Right kidney (tissue), 9 donors: ENCODE data around the gene LIPA.
"Not testable (repeated sequence)": the region's sequence is repeated elsewhere in the genome, so short reads cannot be mapped to it uniquely, and the experiment has no call there.

Experiments
- DNase-seq: peaks from one replicate; pipeline ENCODE4 v3.0.0-alpha.2; 2016
- long read RNA-seq, 8 donors: transcript quantifications; one replicate each; lab custom pipeline, GENCODE V29; 2026

Gene LIPA
- long read RNA-seq, donor 1, transcript LIPA-202 (10 exons, 2,782 nt) = major isoform, 13 of 96 reads
- long read RNA-seq, donor 1, partial matches to known transcripts = 66 of 96 reads
- long read RNA-seq, donor 1, other reads (novel, unspliced or antisense) = 17 of 96 reads
- long read RNA-seq, donor 2, transcript LIPA-202 (10 exons, 2,782 nt) = major isoform, 6 of 6 reads
- long read RNA-seq, donor 2, partial matches to known transcripts = 0 of 6 reads
- long read RNA-seq, donor 2, other reads (novel, unspliced or antisense) = 0 of 6 reads
- long read RNA-seq, donor 3, transcript LIPA-202 (10 exons, 2,782 nt) = major isoform, 7 of 7 reads
- long read RNA-seq, donor 3, partial matches to known transcripts = 0 of 7 reads
- long read RNA-seq, donor 3, other reads (novel, unspliced or antisense) = 0 of 7 reads
- long read RNA-seq, donor 4, transcript LIPA-202 (10 exons, 2,782 nt) = major isoform, 16 of 16 reads
- long read RNA-seq, donor 4, partial matches to known transcripts = 0 of 16 reads
- long read RNA-seq, donor 4, other reads (novel, unspliced or antisense) = 0 of 16 reads
- long read RNA-seq, donor 5, transcript LIPA-202 (10 exons, 2,782 nt) = major isoform, 16 of 99 reads
- long read RNA-seq, donor 5, partial matches to known transcripts = 55 of 99 reads
- long read RNA-seq, donor 5, other reads (novel, unspliced or antisense) = 28 of 99 reads
- long read RNA-seq, donor 6, transcript LIPA-202 (10 exons, 2,782 nt) = major isoform, 5 of 18 reads
- long read RNA-seq, donor 6, partial matches to known transcripts = 0 of 18 reads
- long read RNA-seq, donor 6, other reads (novel, unspliced or antisense) = 13 of 18 reads
- long read RNA-seq, donor 7, transcript LIPA-202 (10 exons, 2,782 nt) = major isoform, 9 of 38 reads
- long read RNA-seq, donor 7, partial matches to known transcripts = 13 of 38 reads
- long read RNA-seq, donor 7, other reads (novel, unspliced or antisense) = 15 of 38 reads
- long read RNA-seq, donor 8, transcript LIPA-202 (10 exons, 2,782 nt) = major isoform, 12 of 21 reads
- long read RNA-seq, donor 8, partial matches to known transcripts = 0 of 21 reads
- long read RNA-seq, donor 8, other reads (novel, unspliced or antisense) = 9 of 21 reads

GRCh38 chr10:89251409-89252224 lies at the start of gene LIPA:
Gene LIPA (minus strand): TSS chr10:89251775. CDS start chr10:89247648, 4,127 bp downstream.
- peak; percentile 86 for DNase-seq

- peak; percentile 39 for DNase-seq
These were observed 49.7 kb upstream of the LIPA start for GRCh38 chr10:89301232-89301631.

GRCh38 chr10:89299031-89299430 lies 47.5 kb upstream of the LIPA start:
- DNase-seq = no peak

GRCh38 chr10:89297791-89298190 lies 46.2 kb upstream of the LIPA start:
- no peak for DNase-seq

GRCh38 chr10:89297356-89297755 lies 45.8 kb upstream of the LIPA start:
- DNase-seq = no peak

- DNase-seq = no peak
These were observed 44.7 kb upstream of the LIPA start for GRCh38 chr10:89296220-89296648.

- no peak for DNase-seq
These were observed 44.0 kb upstream of the LIPA start for GRCh38 chr10:89295597-89295996.

- no peak for DNase-seq
These were observed 43.2 kb upstream of the LIPA start for GRCh38 chr10:89294721-89295239.

GRCh38 chr10:89285303-89285702 lies 33.7 kb upstream of the LIPA start:
- DNase-seq = not testable (repeated sequence)

GRCh38 chr10:89284711-89285110 lies 33.1 kb upstream of the LIPA start:
- not testable (repeated sequence) for DNase-seq

GRCh38 chr10:89283936-89284475 lies 32.4 kb upstream of the LIPA start:
- DNase-seq = peak; percentile 71

GRCh38 chr10:89283025-89283935 lies 31.7 kb upstream of the LIPA start:
- peak; percentile 61 for DNase-seq

- no peak for DNase-seq
These were observed 30.2 kb upstream of the LIPA start for GRCh38 chr10:89281606-89282395.

GRCh38 chr10:89280508-89280907 lies 28.9 kb upstream of the LIPA start:
- DNase-seq = no peak

GRCh38 chr10:89279421-89279869 lies 27.9 kb upstream of the LIPA start:
- no peak for DNase-seq

GRCh38 chr10:89278900-89279392 lies 27.4 kb upstream of the LIPA start:
- no peak for DNase-seq

GRCh38 chr10:89278034-89278535 lies 26.5 kb upstream of the LIPA start:
- DNase-seq = no peak

GRCh38 chr10:89275383-89275782 lies 23.8 kb upstream of the LIPA start:
- no peak for DNase-seq

- no peak for DNase-seq
These were observed 23.4 kb upstream of the LIPA start for GRCh38 chr10:89274928-89275327.
